Measurements from ENCODE around the gene SCAPER.

The SCAPER gene

DNA sequence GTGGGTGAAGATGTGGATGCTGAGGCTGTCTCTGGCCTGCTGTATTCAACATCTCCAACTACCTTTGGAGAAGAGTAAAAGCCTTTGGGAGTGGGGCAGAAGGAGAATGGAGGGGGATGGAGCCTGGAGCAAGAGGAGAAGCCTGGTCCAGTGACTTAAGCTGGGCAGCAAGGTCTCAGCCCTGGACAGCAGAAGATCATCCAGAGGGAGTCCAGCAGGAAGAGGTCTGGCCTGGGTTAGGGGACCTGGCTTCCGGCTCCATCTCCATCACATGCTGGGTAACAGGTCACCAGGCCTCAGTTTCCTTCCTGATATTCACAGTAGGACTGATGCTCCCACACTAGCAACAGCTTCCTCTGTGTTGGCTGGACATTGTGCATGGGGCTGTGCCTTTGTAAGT is 572.3 kb downstream of the SCAPER start:
- no CpG with 5 or more reads among the region's 1 CpG for WGBS (ENCODE audit: insufficient coverage, insufficient read length)
- Histone ChIP-seq H3K36me3 (ENCODE audit: control insufficient read depth, insufficient read depth, low read length) (no peaks in the 10 kb centered on the region), H3K27me3 (ENCODE audit: control insufficient read depth, insufficient read depth, low read length) (peaks cover 10% of the 10 kb centered on the region), H3K4me1 (ENCODE audit: control insufficient read depth, insufficient read depth, low read length) (peaks cover 3% of the 10 kb centered on the region; the same call in 1 of the 2 replicates), H3K4me3 (ENCODE audit: low read length) (no peak overlapping the region), H3K27ac (ENCODE audit: low read length) (no peak overlapping the region), H3K9me3 (ENCODE audit: control insufficient read depth, insufficient read depth, low read length) (no peaks in the 10 kb centered on the region)
- no peak for DNase-seq (ENCODE audit: low read depth, low spot score)

DNA sequence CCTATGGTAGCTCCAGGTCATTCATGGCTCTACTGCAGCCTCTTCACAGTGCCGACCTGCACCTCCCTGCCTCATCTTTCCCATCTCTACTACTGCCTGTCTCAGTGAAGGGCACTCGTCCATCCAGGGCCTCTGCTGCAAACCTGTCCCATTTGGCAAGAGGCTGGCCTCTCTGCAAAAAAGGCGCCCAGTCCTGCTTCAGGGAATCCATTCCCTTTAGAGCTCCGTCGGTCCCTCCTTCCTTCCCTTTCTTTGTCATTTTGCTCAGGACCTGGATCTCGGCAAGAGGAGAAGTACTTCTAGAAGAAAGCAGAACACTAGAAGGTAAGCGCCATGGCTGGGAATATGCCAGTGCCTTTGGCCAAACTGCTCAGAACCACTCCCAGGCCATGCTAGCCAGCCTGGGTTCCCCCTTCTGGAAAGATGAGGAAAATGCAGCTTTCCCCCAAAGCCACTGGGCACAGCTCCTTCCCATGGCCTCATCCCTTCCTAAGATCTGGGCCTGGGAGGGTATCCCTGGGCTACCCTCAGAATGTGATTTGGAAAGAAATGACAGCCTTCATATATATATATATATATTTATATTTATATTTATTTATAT is 575.0 kb downstream of the SCAPER start:
- WGBS (ENCODE audit: insufficient coverage, insufficient read length): no CpG with 5 or more reads among the region's 7 CpGs
- no peak for DNase-seq (ENCODE audit: low read depth, low spot score)
- no peaks in the 10 kb centered on the region for H3K9me3 ChIP-seq (ENCODE audit: control insufficient read depth, insufficient read depth, low read length)
- H3K27me3 ChIP-seq (ENCODE audit: control insufficient read depth, insufficient read depth, low read length): no peaks in the 10 kb centered on the region; the same call in 1 of the 2 replicates
- H3K4me1 ChIP-seq (ENCODE audit: control insufficient read depth, insufficient read depth, low read length): peaks cover 1% of the 10 kb centered on the region; the same call in 1 of the 2 replicates
- H3K4me3 ChIP-seq (ENCODE audit: low read length): no peak overlapping the region
- H3K36me3 ChIP-seq (ENCODE audit: control insufficient read depth, insufficient read depth, low read length): no peaks in the 10 kb centered on the region
- H3K27ac ChIP-seq (ENCODE audit: low read length): no peak overlapping the region

DNA sequence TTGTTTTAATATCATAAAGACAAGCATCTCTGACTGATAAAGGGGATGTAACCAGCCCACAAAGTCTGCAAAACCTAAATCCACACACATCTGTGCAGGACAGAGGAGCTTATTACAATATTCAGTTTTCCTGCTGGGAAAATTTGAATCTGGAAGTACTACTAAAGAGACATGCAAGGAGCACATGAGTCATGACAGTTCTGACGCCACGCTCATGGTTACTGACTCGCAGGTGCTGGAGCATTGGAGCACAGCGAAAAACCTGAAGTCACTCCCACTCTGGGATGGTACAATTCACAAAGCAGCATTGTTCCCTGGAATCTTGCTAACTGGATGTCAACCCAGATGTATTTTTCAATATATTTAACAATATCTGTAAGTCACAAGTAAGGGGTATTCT is 576.2 kb downstream of the SCAPER start:
- H3K4me3 ChIP-seq (ENCODE audit: low read length): no peak overlapping the region
- H3K27me3 ChIP-seq (ENCODE audit: control insufficient read depth, insufficient read depth, low read length): no peaks in the 10 kb centered on the region
- peaks cover under 1% of the 10 kb centered on the region; the same call in 1 of the 2 replicates for H3K4me1 ChIP-seq (ENCODE audit: control insufficient read depth, insufficient read depth, low read length)
- WGBS (ENCODE audit: insufficient coverage, insufficient read length): no CpG with 5 or more reads among the region's 4 CpGs
- H3K27ac ChIP-seq (ENCODE audit: low read length): no peak overlapping the region
- no peaks in the 10 kb centered on the region for H3K36me3 ChIP-seq (ENCODE audit: control insufficient read depth, insufficient read depth, low read length)
- no peak for DNase-seq (ENCODE audit: low read depth, low spot score)
- H3K9me3 ChIP-seq (ENCODE audit: control insufficient read depth, insufficient read depth, low read length): no peaks in the 10 kb centered on the region

DNA sequence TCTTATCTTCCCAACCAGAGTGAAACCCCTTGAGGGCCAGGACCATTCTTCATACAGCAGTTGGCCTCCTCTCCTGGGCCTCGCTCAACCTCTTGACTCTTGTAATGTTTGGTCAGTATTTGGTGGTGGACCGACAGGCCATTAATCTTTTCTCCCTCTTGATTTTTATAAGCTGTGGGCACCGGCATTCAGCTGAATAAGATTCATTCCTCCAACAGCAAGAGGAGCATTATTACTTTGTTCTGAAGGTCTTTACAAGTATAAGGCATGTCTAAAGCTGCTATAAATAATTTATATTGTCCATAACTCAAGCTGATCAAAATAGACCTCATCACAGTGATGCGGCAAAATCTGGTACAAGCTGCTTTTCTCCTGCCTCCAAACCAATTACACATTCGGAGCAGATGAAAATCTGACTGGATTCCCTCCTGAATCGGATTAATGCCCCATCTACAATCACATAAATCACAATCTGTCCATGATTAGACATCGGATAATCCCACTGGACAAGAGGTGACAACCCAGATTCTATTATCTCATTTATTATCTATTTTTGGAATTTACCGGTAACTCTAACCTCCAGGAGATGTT is 576.9 kb downstream of the SCAPER start:
- no CpG with 5 or more reads among the region's 8 CpGs for WGBS (ENCODE audit: insufficient coverage, insufficient read length)
- Histone ChIP-seq H3K27ac (ENCODE audit: low read length) (no peak overlapping the region), H3K9me3 (ENCODE audit: control insufficient read depth, insufficient read depth, low read length) (no peaks in the 10 kb centered on the region), H3K4me1 (ENCODE audit: control insufficient read depth, insufficient read depth, low read length) (no peaks in the 10 kb centered on the region), H3K27me3 (ENCODE audit: control insufficient read depth, insufficient read depth, low read length) (no peaks in the 10 kb centered on the region), H3K4me3 (ENCODE audit: low read length) (no peak overlapping the region), H3K36me3 (ENCODE audit: control insufficient read depth, insufficient read depth, low read length) (no peaks in the 10 kb centered on the region)
- DNase-seq (ENCODE audit: low read depth, low spot score): no peak

DNA sequence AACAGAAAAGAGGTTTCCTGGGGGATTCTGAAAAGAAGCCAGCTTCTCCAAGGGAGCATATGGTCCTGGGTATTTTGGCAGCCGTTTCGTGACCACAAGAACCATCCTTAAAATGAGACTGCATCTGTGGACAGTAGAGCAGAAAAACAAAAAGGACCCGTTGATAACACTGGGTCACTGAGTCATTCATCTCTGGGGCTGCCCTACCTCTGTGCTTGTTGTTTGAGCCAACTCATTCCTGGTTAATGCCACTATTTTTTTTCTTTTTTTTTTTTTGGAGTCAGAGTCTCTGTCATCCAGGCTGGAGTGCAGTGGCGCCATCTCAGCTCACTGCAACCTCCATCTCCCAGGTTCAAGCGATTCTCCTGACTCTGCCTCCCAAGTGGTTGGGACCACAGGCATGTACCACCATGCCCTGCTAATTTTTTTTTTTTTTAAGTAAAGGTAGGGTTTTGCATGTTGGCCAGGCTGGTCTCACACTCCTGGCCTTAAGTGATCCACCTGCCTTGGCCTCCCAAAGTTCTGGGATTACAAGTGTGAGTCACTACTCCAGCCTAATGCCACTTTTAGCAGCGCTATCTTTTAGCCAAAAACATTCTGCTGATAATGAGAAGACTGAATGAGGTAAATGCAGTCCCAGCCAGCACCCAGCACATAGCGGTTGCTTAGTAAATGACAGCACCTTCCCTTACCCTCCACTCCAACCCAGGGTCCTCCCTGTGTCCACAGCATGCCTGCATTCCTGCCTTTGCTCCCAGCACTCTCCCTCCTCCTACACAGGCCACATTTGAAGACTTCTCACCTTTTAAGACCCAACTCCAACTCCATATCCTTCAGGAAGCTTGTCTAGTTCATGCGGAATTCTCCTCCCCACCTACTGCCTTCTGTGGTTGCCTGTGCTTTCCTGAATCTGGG is 577.7 kb downstream of the SCAPER start:
- DNase-seq (ENCODE audit: low read depth, low spot score): no peak
- Histone ChIP-seq H3K4me3 (ENCODE audit: low read length) (no peak overlapping the region), H3K27ac (ENCODE audit: low read length) (no peak overlapping the region), H3K27me3 (ENCODE audit: control insufficient read depth, insufficient read depth, low read length) (no peaks in the 10 kb centered on the region), H3K4me1 (ENCODE audit: control insufficient read depth, insufficient read depth, low read length) (no peaks in the 10 kb centered on the region), H3K36me3 (ENCODE audit: control insufficient read depth, insufficient read depth, low read length) (no peaks in the 10 kb centered on the region), H3K9me3 (ENCODE audit: control insufficient read depth, insufficient read depth, low read length) (no peaks in the 10 kb centered on the region)
- no CpG with 5 or more reads among the region's 8 CpGs for WGBS (ENCODE audit: insufficient coverage, insufficient read length)

DNA sequence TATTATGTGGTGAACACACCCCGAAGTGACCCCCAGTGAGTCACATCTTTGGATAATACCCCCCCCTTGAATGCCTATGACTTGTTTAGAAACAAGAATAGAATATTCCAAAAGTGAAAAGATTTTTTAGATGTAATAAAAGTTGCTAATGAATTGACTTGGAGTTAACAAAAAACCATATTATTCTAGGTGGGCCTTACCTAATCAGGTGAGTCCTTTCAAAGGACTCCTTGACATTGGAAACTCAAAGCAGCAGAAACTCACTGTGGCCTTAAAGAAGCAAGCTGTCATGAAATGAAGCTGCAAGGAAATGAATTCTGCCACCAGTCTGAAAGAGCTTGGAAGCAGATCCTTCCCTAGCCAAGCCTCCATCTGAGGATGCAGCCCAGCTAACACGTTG is 579.4 kb downstream of the SCAPER start:
- DNase-seq (ENCODE audit: low read depth, low spot score): no peak
- Histone ChIP-seq H3K4me3 (ENCODE audit: low read length) (no peak overlapping the region), H3K27me3 (ENCODE audit: control insufficient read depth, insufficient read depth, low read length) (no peaks in the 10 kb centered on the region), H3K9me3 (ENCODE audit: control insufficient read depth, insufficient read depth, low read length) (no peaks in the 10 kb centered on the region), H3K4me1 (ENCODE audit: control insufficient read depth, insufficient read depth, low read length) (no peaks in the 10 kb centered on the region), H3K36me3 (ENCODE audit: control insufficient read depth, insufficient read depth, low read length) (no peaks in the 10 kb centered on the region), H3K27ac (ENCODE audit: low read length) (no peak overlapping the region)
- no CpG with 5 or more reads among the region's 2 CpGs for WGBS (ENCODE audit: insufficient coverage, insufficient read length)

DNA sequence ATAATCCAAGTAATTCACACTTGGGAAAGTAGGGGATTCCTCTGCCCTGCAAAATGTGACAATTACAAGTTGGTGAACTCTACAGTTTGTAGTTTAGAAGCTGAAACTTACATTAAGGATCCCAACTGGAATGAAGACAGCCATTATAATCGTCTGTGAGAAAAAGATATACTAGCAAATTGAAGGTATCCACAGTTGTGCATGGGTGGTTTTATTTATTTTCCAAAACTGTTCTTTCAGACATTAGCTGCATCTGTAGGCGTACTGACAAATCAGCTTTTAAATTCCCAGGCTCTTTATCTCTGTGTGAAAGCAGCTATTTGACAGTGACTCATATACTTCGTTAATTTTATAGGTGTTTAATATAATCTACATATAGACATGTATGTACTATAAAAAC is 581.1 kb downstream of the SCAPER start:
- Histone ChIP-seq H3K36me3 (ENCODE audit: control insufficient read depth, insufficient read depth, low read length) (no peaks in the 10 kb centered on the region), H3K27ac (ENCODE audit: low read length) (no peak overlapping the region), H3K4me1 (ENCODE audit: control insufficient read depth, insufficient read depth, low read length) (no peaks in the 10 kb centered on the region), H3K9me3 (ENCODE audit: control insufficient read depth, insufficient read depth, low read length) (no peaks in the 10 kb centered on the region), H3K4me3 (ENCODE audit: low read length) (no peak overlapping the region), H3K27me3 (ENCODE audit: control insufficient read depth, insufficient read depth, low read length) (no peaks in the 10 kb centered on the region)
- DNase-seq (ENCODE audit: low read depth, low spot score): no peak
- WGBS (ENCODE audit: insufficient coverage, insufficient read length): no CpG with 5 or more reads among the region's 3 CpGs

DNA sequence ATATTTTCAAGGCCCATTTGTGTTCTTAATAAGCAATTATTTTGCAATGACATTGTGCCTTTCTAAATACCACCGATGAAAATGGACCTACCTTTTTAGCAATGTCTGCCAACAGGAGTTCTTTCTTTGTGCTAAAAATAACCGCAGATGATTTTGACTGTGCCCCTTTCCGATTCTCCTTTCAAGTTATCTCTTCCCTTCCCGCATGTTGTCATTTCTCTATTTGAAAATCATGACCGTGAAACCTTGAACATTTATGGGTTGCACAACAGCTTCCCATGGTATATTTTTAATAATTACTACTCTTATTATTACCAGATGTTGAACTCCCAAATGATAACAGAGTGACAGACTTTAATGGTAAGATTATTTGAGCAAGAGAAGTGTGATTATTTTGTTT is 583.5 kb downstream of the SCAPER start:
- no peaks in the 10 kb centered on the region for H3K27me3 ChIP-seq (ENCODE audit: control insufficient read depth, insufficient read depth, low read length)
- no peaks in the 10 kb centered on the region for H3K36me3 ChIP-seq (ENCODE audit: control insufficient read depth, insufficient read depth, low read length)
- no peak overlapping the region for H3K4me3 ChIP-seq (ENCODE audit: low read length)
- DNase-seq (ENCODE audit: low read depth, low spot score): no peak
- WGBS (ENCODE audit: insufficient coverage, insufficient read length): no CpG with 5 or more reads among the region's 5 CpGs
- no peaks in the 10 kb centered on the region for H3K4me1 ChIP-seq (ENCODE audit: control insufficient read depth, insufficient read depth, low read length)
- H3K9me3 ChIP-seq (ENCODE audit: control insufficient read depth, insufficient read depth, low read length): no peaks in the 10 kb centered on the region
- H3K27ac ChIP-seq (ENCODE audit: low read length): no peak overlapping the region

DNA sequence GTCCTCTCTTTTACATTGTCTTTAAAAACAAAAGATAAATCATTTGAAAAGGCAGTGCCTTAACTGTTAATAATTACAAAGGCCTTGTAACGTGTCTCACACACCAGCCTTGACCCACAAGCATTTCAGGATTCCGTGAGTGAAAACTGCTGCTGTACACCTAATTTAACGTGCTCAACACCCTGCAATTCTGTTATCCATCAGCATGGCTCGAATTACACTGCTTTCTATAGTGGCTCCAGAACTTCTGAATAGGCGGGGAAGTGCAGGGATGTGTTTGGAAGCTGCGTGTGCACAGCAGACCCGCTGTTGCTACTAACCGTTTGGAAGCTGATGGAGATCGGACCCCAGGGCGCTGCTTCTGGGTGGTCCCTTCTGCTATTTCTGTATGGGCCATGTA is 584.0 kb downstream of the SCAPER start:
- H3K27ac ChIP-seq (ENCODE audit: low read length): no peak overlapping the region
- H3K27me3 ChIP-seq (ENCODE audit: control insufficient read depth, insufficient read depth, low read length): no peaks in the 10 kb centered on the region
- no peaks in the 10 kb centered on the region for H3K4me1 ChIP-seq (ENCODE audit: control insufficient read depth, insufficient read depth, low read length)
- no CpG with 5 or more reads among the region's 10 CpGs for WGBS (ENCODE audit: insufficient coverage, insufficient read length)
- H3K4me3 ChIP-seq (ENCODE audit: low read length): no peak overlapping the region
- DNase-seq (ENCODE audit: low read depth, low spot score): no peak
- no peaks in the 10 kb centered on the region for H3K9me3 ChIP-seq (ENCODE audit: control insufficient read depth, insufficient read depth, low read length)
- no peaks in the 10 kb centered on the region for H3K36me3 ChIP-seq (ENCODE audit: control insufficient read depth, insufficient read depth, low read length)

DNA sequence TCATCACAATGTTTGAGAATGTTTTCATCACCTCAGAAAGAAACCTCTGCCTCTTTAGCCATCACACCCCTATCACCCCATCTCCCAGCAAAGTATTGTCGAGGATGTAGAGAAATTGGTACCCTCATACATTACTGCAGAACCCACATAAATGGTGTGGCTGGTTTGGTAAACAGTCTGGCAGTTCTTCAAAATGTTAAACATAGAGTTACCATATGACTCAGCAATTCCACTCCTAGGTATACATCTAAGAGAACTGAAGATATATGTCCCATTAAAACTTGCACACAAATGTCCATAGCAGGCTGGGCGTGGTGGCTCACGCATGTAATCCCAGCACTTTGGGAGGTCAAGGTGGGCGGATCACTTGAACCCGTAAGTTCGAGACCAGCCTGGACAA is 585.1 kb downstream of the SCAPER start:
- Histone ChIP-seq H3K27me3 (ENCODE audit: control insufficient read depth, insufficient read depth, low read length) (no peaks in the 10 kb centered on the region), H3K9me3 (ENCODE audit: control insufficient read depth, insufficient read depth, low read length) (no peaks in the 10 kb centered on the region), H3K27ac (ENCODE audit: low read length) (no peak overlapping the region), H3K4me1 (ENCODE audit: control insufficient read depth, insufficient read depth, low read length) (no peaks in the 10 kb centered on the region), H3K36me3 (ENCODE audit: control insufficient read depth, insufficient read depth, low read length) (no peaks in the 10 kb centered on the region), H3K4me3 (ENCODE audit: low read length) (no peak overlapping the region)
- no peak for DNase-seq (ENCODE audit: low read depth, low spot score)
- WGBS (ENCODE audit: insufficient coverage, insufficient read length): no CpG with 5 or more reads among the region's 6 CpGs
